Kasumi-1 (cell line): ENCODE results near the gene RAD21L1.

Experiments used
- DNase-seq, 2 experiments: peaks; one replicate each; lab custom pipeline; 2025; lab: John Stamatoyannopoulos, UW

The RAD21L1 gene

DNA sequence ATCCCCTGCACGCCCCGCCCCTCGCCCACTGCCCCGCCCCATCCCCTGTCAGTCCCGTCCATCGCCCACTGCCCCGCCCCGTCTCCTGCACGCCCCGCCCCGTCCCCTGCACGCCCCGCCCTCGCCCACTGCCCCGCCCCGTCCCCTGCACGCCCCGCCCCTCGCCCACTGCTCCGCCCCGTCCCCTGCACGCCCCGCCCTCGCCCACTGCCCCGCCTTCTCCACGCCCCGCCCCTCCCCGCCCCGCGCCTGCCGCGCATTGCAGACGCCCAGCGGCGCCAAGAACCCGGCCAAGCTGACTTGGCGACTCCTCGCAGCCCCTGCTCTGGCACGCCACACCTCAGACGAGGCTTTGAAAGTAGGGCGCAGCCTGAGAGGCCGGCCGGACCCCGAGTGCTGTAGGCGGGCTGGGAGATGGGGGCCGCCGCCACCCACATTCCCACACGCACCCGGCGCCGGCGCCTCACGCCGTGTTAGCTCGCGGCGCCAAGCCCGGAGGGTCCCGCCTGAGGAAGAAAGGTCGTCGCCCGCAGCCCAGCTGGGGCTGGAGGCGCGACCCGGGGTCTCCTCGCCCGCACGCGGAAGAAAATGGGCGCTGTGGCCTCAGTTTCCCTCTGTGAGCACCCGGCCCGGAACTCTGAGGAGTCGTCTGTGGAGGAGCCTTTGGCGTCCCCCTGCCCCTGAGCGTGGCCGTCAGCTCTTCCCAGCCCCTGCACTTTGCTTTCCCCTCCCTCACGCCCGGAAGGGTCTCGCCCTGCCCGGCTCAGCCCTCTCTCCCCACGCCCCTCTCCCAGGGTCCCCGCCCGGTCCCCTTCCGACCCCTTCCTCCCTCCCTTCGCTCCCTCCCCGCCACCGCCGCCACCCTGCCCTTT lies at the start of gene RAD21L1:
TSS of gene RAD21L1 (plus strand) at position 262 of the 872 bp plus-strand sequence. CDS start 2,410 bp downstream, outside the sequence.
- DNase-seq, result no peak

DNA sequence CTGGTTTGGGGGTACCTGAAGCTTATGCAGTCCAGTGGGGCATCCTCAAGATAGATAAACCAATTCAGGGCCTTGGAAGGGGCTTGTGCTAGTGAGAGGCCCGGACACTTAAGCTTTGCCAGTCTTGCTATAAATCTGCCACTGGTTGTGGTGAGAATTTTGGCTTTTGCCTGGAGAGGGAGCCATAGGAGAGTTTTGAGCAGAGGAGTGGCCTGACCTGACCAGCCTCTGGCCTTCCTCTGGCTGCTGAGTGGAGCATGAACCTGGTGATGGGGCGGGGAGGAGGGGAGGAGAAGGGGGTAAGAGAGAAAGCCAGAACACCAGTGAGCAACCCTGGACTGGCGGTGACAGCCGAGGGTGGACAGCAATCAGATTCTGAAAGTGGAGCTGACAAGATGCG lies 48.2 kb upstream of the RAD21L1 start:
- no peak for DNase-seq

DNA sequence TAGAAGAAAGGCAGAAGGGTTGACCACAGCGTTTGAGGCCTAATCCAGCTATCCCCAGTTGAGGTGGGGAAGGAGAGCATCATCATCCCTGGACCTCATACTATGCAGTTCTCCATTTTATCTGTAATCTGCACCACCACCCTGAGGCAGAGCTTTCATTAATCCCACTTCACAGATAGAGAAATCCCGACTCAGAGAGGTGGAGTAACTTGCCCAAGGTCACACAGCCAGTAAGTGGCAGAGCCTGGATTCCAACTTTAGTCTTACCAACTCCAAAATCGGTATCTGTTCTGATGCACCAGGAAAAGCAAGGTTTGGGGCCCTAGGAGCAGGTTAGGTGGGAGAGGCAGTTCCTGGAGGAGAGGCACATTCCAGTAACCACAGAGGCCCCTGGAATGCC lies 47.7 kb upstream of the RAD21L1 start:
- no peak for DNase-seq

DNA sequence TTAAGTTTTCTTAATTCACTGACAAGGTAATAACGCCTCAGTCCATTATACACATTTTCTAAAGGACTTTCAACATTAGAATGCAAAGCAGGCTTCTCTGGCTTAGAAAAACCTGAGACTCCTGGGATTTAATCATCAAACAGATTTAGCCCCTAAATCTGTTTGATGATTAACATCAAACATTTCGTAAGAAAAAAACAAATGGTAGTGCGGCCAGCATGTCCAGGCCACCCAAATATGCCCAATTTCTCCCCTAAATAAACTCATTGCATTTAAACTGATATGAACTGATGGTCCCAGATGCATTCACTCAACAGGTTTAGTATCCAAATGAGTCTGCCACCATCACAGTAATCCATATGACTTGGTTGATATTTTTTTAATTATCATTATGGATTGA lies 47.2 kb upstream of the RAD21L1 start:
- no peak for DNase-seq

DNA sequence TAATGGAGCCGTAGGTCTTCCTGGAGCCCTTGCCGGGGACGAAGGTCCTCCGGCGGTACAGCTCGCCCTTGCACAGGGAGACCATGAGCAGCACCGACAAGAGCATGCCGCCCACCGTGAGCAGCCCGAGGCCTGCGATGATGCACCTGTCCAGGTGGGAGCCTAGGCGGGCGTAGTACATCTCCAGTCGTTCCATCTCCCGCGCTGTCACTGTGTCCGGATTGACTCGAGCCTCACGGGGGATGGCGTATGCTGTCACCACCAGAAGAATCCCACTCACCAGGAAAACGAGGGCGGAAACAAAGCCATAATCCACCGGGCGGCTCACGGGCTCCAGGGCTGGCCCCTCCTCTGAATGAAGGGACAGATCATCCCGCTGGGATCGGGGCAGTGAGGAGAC lies 44.9 kb upstream of the RAD21L1 start:
- no peak for DNase-seq

DNA sequence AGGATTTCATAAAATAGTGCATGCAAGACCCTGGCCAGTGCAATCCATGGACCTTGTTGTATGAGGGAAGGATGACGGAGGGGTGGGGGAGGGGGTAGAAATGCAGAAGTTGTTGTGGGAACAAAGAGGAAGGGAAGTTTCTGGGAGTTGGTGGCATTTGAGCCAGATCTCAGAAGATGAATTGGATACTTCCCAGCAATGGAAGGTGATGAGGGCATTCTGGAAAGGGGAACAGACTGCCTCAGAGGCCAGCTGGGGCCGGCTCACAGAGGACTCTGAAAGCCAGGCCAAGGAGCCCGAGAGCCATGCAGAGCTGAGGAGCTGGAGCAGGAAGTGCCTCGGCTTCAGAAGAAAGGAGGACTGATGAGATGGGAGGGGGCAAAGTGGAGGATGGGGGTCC lies 43.7 kb upstream of the RAD21L1 start:
- DNase-seq, result no peak

DNA sequence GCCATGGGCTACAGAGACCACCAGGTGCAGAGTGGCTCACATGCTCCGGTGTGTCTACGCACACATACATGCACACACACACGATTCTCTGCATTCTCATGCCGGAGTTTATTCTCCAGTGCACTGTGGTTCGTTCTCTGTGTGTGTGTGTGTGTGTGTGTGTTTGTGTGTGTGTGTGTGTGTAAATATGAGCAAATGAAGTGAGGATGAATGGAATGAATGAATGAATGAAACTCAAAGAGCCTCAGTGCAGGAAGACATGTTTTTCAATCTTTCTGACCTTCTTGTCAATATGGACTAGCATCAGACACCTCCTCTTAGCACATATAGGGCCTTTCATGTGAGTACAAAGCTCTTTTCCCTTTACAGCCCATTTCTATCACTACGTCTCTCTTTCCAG lies 42.7 kb upstream of the RAD21L1 start:
- no peak for DNase-seq

DNA sequence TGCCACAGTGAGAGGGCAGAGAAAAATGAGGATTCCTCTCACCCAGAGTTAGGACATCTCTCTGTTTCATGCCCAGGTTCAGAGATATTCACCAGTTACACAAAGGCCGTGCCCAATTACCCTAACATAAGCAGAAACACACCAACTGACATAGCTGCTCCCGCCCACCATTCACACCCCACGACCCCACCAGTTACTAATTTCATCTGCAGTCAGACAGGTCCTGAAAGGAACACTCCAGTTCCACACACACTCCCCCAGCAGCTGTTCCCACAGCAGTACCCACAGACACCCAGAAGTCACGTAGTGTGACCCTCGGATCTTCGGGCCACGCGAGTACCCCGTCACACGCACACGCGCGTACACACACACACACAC lies 41.6 kb upstream of the RAD21L1 start:
- no peak for DNase-seq

DNA sequence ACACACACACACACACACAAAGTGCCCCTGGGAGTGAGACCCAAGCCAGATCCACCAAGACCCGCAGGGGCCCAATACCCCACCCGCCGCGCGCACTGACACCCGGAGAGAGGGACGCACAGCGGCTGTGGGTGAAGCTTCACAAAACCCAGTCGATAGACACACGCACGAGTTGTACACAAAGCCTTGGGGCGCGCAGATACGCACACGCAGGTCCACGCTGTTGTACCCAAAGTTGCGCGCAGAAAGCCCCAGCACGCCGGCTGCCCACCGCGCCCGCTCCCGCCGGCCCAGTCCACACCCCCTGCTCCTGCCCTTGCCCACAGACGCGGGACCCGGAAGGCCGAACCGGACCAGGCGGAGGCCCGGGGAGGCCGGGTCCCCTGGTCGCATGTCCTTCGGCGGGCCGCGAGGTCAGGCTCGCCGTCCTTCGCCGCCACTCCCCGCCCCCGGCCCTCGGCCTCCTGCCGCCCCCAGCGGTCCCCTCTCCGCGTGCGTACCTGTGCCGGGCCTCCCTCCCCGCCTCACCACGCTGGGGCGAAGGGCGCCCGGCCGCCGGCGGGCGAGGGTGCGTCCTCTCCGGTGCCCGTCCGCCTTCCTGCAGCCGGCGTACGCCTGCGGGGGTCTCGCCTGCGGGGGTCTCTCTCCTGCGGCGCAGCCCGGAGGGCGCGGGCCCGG lies 41.1 kb upstream of the RAD21L1 start, which contains the start of gene TMEM74B:
TSS of gene TMEM74B (minus strand) at position 344 of the 678 bp plus-strand sequence. CDS start 1,180 bp downstream, outside the sequence.
- no peak for DNase-seq

DNA sequence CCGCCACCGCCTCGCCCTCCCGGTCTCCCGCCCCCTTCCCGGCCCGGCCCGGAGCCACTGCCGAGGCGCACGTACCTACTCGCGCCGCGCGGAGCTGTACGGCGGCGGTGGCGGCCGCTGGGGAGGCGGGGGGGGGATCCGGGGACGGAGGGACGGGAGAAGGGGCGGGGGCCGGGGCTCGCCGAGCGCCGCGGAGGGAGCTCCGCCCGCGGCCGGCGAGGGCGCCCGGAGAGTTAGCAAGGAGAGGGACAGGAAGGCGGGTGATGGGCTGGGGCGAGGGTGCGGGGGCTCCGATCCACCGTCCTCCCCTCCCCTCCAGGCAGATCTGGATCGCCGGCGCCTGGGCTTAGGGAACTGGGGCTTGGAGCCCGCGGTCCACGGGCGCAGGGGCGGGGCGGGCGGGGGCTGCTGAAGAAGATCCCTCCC lies 40.5 kb upstream of the RAD21L1 start:
- DNase-seq, result no peak

DNA sequence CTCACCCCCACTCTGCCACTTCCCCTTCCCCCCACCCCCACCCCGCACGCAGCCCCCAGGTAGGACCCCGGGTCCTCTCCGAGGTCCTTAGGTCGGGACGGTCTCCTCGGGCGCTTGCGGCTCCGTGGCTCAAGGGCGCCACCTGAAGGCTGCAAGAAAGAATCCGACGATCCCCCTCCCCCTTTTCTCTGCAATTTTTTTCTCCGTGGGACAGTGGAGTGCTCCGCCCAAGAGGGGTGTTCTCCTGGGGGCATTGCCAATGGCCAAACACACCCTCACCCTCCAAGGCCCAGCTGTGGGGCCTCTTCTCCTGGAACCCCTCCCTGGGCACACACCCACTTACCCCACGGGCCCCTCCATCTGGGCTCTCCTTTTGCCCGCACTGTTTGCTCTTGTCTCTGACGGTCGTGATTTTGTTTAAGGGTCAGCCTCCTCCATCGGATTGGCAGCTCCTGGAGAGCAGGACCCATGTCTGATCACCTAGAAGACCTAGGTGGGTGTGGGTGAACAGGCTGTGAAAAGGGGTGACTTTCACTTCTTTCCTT lies 40.0 kb upstream of the RAD21L1 start:
- peak; percentile 64 for DNase-seq

DNA sequence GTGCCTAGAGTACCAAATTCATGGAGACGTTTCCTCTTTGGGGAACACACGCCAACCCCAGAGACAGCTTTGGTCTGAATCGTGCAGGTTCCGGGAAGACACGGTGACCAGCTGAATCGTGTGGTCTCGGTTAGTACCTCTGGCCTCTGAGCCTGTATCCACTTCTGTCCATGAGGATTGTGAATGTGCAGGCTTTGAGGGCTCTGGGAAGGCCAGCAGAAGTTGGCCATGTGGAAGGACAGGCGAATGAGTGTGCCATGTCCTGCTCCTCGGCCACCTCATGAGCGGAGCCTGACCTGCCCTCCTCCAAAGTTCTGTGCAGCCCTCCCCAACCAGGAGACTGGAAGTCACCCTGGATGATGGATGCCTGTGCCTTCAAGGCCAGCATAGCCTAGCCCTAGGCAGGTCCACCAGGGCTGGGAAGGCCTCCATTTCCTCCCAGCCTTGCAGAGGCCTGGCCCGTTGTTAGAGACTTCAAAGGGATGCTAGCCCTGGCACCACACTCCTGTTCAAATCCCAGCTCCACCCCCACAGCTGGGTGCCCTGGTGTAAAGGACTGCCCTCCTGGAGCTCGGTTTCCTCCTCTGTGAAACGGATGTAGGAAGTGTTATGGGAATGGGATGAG lies 39.4 kb upstream of the RAD21L1 start:
- no peak for DNase-seq

DNA sequence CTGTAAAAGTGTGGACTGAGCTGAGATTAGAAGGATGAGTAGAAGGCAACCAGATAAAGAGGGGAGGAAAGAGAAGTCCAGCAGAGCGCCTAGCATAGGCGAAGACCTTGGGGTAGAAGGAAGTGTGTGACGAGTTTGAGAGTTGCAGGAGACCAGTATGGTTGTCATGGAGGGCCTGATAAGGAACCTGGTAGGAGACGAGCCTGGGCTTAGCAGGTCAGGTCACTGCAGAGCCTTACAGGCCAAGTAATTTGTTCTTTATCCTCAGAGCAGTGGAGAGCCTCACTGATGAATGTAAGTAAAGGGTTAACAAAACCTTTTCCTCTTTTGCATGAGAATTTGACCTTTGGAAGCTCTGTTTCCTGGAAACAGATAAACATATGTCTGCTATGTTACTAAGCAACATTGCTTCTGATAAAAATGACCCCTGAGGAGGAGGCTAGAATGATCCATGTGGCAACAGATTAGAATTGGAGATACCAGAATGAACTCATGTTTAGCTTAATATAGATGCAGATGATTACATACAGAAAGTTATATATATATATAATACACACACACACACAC lies 38.2 kb upstream of the RAD21L1 start:
- no peak for DNase-seq

DNA sequence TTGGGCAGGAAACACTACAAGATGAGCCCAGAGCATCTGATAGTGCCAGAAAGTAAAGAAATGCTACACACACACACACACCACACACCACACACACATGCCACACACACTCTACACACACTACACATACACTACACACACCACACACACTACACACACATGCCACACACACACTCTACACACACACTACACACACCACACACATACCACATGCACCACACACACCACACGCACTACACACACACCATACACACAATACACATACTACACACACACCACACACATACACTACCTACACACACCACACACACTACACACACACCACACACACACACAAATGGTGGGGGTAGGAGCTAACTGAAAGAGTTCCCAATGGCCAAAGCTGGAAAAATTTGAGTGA lies 37.5 kb upstream of the RAD21L1 start:
- no peak for DNase-seq

DNA sequence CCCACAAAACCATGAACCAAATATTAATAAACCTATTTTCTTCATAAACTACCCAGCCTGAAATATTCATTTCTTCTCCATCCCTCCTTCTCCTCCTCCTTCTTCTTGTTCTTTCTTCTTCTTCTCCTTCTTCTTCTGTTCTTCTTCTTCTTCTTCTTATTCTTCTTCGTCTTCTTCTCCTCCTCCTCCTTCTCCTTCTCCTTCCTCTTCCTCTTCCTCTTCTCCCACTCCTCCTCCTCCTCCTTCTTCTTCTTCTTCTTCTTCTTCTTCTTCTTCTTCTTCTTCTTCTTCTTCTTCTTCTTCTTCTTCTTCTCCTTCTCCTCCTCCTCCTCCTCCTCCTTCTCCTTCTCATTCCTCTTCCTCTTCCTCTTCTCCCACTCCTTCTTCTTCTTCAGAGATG lies 36.0 kb upstream of the RAD21L1 start:
- no peak for DNase-seq

DNA sequence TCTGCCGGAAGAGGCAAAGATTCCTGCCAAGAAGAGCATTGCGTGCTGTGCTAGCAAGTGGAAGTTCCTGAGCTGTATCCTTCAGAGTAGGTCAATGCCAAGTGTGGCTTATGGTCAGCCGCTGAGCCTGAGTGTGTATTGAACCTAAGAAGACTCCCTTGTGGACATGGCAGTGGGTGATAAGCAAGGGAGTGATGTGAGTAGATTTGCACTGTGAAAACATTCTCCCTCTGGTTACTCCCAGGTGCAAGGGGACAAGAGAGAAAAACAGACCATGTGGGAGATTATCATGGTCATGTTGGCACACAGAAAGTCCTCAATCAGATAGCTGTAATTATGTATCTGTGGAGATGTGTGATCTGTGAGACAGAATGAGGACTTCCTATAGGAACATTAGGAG lies 35.0 kb upstream of the RAD21L1 start:
- DNase-seq, result no peak

DNA sequence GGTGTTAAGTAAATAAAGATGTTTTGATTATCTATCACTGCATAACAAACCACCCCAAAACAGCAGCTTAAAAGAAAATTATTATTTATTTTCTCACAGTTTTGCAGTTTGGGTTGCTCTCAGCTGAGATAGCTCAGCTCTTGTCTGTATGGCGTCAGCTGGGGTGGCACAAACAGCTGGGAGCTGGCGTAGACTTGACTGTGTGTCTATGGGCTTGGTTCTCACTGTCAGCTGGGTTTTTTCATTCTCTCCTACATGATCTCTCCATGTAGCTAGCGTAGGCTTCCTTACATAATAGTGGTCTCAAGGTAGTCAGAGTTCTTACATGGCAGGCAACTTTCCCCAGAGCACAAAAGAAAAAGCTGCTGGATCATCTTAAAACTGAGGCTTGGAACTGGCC lies 34.5 kb upstream of the RAD21L1 start:
- no peak for DNase-seq

DNA sequence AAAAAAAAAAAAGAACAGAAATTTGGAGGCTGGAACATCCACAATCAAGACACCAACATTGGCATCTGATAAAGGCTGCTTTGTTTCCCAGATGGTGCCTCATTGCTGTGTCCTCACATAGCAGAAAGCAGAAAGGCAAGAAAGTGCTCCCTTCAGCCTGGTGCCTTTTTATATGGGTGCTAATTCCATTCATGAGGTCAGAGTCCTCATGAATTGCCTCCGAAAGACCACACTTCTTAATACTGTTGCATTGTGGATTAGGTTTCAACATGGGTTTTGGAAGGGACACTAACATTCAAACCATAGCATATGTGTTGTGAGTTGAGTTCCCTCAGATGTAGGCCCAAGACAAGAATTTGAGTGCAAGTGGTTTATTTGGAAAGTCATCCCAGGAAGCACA lies 30.6 kb upstream of the RAD21L1 start:
- no peak for DNase-seq

DNA sequence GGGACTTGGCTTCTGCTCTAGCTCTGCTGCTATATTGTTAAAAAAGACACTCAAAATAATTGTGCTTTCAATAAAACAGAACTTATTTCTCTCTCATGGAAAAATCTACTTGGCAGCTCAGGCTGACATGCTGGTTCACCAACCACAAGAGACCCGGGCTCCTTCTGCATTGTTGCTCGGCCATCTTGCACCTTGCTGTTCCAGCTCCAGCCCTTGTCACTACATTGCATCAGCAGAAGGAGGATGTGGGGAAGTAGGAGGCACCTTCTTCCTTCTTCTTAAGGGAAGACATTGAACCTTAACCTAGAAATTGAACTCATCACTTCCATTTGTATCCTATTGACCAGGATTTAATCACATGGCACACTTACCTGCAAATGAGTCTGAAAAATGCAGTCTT lies 29.2 kb upstream of the RAD21L1 start:
- DNase-seq, result no peak

DNA sequence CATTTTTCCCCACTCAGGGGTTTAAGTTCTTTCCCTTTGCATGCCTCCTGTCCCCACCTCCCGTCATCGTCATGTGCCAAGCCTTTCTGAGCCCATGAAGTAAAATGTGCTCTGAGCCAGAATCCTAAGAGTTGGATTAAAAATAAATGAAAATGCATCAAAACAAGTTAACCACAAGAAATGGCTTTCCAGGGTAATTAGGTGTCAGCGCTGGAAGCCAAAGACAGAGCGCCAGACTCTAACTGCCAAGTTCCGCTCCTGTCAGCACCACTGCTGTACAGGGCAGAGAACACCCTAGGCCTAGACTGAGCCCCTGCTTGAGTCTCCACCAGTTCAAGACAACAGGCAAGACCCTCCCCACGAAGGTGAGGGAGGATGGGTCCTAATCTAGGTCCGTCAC lies 28.0 kb upstream of the RAD21L1 start:
- DNase-seq, result no peak

DNA sequence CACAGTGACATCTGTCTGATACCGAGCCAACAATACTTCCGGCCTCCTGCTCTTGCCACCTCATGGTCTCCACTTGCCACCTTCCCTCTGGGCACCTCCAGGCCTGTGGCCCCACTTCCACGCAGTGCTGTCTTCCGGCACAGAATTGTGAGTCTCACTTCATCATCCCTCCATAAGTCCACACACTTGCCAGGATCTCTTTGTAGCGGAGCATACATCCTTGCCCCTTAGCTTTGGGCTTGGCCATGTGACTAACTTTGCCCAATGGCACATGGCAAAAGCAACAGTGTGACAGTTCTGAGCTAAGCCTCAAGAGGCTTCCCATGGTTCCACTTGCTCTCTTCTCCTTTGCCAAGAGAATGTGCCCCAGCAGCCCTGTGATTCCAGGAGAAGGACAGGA lies 27.1 kb upstream of the RAD21L1 start:
- DNase-seq, result no peak

DNA sequence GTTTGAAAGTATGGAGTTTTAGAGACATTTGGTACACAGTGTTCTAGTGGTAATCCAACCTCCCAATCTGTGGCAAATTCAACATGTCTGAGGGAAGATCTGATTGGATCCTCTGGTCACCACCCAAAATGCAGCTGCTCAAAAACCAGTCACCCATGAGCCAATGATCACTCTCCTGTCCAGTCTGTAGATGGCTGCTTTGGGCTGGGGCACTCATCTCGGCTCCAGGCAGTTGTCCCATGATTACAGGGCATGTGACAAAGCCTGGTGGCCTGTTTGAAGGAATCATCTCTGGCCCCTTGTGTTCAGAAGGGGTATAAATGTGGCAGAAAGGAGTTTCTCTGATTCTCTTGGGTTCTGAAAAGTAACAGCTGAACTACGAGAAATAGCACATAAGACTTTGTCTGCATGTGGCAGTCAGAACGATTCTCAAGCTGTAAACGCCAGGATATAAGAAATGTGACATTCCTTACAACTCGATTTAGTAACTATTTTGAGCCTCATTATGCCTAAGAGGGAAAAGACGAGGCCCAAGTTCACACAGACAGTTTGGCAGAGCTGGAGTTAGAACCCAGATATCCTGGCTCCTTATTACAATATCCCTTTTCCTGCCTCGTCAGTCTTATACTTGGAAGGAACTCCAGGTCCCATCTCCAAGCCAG lies 26.5 kb upstream of the RAD21L1 start:
- no peak for DNase-seq
